Stimulated activated CD4-positive, alpha-beta T cell treated with anti-CD3 and anti-CD28 coated beads, Interleukin-15, amount 100 ng/mL, for 48 hours (primary cell): ENCODE measurements around the gene WFS1.

Experiments
- DNase-seq, 2 donors: peaks; one replicate each; pipeline ENCODE4 v3.0.0-alpha.2; 2020; ENCODE audit warnings: low read depth in 2 of 2

The WFS1 gene

DNA sequence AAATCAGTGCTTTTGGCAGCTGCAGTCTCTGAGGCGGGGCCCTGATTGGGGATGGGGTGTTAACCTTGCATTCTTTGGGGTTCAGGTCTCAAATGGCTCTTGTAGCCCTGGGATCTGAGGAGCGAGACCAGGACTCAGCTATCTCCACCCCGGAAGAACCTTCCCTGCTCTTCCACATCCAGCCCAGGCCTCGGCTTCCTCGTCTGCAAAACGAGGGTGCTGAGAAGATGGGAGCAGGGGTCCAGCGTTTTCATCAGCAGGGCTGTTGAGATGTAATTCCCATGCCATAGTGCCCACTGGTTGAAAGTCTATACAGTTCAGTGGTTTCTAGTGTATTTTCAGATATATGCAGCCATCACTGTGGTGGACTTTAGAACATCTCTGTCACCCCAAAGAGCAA, 34.6 kb upstream of the WFS1 start:
- DNase-seq, result no peak

DNA sequence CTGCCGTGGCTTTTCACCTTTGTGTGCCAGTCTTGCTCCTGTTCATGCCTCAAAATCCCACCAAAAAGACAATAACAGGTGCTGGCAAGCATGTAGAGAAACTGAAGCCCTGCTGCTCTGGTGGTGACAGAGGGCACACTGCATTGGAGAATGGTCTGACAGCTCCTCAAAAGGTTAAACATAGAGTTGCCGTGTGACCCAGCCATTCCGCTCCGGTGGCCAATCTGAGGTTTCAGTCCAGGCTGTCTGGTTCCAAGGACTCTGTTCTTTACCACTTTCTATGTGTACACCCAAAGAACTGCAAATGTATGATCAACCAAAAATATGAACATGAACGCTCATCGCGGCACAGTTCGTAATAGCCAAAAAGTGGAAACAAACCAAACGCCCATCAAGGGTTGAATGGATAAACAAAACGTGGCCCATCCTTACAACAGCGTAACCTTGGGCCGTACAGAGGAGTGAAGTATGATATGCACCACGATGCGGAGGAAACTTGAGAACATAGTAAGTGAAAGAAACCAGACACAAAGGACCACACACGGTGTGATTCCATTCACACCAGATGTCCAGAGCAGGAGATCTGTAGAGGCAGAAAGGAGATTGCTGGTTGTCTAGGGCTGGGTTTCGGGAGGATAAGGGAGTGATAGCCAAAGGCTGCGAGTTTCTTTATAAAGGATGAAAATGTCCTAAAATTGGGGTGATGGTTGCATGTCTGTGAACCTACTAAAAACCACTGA, 33.6 kb upstream of the WFS1 start:
- no peak for DNase-seq

DNA sequence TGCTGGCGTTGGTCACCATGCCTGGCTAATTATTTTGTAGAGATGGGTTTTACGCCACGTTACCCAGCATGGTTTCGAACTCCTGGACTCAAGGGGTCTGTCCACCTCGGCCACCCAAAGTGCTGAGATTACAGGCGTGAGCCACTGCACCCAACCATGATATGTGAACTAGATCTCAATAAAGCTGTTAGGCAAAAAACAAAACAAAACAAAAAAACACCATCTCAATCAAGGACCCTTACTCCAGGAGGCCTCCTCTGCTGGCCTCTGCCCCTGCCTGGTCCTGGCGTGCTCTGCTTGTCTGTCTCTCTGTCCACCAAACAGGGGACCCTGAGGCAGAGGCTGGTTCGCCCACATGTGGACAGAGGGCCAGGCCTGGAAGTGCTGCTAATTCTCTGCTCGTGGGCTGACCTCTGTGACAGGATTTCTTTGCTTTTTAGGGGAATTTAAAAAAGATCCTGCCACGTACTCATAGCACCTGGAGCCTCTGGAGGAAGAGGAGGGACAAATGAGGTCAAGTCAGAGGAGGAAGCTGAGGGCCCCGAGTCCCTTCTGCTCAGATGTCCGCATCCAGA, 32.7 kb upstream of the WFS1 start:
- DNase-seq, result no peak

DNA sequence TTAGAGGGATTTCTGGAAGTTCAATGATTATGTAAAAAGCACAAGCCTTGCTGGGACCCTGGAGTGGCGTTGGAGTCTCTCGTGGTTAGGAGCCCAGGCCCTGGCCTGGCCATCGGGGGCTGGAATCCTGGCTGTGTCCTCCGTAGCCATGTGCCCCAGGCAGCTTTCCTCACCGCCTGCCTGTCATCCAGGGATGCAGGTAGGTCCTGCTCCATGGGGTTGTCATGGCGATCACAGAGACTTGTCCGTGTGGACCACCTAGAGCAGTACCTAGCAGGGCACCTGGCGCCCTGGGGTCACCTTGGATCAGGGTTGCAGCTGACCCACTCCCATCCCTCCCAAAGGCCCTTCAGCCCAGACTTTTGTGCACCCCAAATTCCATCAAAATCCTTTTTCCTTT, 30.2 kb upstream of the WFS1 start:
- DNase-seq, result no peak

DNA sequence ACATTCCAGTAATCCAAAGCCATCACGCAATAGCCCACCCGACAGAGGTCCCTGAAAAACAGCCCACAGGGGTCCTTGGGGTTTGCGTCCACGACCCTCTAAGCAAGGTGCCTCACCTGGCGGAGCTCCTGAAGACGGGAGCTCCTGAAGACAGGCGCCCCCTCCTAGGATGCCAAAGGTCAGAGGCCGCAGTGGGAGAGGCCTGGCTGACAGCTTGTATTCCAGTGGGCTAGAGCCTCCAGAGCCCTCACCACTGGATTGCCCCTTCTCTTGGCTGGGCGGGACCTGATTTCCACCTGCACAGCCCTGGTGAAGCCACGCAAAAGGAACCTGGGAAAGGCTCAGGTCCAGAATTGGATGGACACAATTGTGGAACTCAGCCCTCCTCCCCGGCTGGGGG, 29.7 kb upstream of the WFS1 start:
- DNase-seq, result no peak

DNA sequence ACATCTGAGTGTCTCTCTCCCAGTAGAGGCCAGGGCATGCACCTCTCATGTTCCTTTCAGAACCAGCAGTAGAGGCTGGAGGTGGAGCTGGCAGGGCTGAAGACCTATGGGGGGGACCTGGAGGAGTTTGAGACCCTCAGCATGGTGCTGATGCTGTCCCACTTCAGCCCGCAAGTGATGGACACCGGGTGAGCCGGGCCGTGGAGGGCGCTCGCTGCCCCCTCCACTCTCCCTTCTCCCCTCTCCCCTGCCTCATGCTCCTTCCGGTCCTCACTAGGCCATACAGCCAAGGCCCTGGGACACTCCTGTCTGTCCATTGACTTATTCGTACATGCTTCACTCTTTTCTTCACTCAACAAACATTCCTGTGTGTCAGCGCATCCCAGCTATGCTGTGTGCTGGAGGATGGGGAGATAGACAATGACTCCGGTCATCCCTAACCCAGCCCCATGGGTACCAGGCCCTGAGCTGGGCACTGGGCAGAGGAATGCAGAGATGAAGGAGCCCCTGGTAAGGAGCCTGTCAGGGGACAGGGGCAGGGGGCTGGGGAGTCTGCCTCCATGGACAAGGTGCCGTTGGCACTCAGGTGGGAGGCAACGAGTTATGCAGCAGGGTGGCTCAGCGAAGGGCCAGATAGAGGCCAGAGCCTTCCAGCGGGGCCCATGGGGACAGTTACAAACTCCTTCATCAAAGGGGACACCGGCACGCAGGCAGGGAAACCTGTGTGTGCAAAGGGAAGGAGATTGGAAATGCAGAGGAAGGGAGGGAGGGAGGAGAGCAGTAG, 28.4 kb upstream of the WFS1 start:
- no peak for DNase-seq

DNA sequence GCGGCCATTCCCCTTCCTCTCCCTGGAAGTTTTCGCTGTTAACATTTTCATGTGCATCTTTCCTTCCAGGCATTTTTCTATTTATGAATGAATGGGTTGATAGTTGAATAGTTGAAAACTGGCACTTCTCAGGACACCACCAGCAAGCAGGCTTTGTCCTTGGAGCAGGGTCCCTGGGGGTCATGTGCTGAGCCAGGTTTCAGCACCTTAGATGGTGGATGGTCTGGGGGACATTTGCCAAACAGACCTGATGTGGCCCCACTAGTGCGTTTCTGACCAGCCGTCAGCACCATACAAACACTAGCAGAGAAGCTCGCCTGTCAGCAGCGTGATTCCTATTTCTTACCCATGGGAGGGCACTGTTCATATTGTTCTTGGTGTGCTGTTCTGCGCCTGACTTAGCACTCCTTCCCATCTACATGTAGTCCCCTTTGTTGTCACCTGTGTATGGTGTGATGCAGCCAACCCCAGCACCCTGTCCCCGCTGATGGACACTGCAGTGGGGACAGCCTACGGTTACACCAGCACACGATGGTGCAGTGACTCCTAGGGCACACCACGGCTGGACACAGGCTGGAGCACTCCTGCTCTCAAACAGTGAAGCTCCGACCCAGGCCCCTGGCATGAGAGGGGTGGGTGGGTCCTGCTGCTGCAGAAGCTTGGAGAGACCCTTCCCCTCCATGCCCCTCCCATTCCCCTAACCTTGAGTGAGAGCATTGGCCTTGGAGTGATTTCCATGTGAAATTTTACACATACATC, 27.2 kb upstream of the WFS1 start:
- no peak for DNase-seq

DNA sequence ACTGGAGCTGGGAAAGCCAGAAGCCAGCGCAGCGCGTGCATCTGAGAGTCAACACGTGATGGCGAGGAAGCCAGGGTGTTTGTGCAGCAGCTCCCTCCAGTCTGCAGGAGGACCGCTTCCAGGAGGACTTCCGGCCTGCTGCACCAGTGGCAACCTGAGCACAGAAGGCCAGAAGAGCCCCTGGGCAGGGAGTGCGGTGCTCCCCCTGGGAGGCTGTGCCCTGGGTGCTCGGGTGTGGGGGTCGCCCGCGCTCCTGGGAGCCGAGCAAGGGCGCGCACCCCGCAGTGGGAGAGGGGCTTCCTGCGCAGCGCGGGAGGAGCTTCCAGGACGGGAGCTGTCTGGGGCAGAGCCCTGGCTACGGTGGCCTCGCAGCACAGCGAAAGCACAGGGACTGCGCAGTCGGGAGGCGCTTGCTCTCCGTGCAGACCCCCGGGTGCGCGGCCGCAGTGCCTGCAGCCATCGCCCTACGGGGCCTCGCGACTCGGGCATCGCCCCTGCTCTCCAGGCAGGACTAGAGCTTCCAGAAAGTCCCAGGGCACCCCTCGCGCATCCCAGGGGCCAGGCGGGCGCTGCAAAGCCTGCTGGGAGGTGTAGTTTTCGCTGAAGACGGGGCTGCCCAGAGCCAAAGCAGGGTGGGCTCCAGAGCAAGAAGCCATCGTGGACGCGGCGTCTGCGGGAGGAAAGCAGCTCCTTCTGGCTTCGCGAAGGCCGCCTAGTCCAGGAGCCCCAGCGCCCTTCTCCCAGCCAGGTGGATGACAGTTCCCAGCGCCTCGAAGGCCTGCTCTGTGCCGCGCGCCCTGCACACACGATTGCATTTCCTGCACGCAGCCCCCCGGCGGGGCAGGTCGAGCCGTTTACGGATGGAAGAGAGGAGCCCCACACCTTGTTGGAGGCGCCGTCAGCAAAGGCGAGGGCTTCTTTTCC, 24.1 kb upstream of the WFS1 start:
- DNase-seq, result no peak

DNA sequence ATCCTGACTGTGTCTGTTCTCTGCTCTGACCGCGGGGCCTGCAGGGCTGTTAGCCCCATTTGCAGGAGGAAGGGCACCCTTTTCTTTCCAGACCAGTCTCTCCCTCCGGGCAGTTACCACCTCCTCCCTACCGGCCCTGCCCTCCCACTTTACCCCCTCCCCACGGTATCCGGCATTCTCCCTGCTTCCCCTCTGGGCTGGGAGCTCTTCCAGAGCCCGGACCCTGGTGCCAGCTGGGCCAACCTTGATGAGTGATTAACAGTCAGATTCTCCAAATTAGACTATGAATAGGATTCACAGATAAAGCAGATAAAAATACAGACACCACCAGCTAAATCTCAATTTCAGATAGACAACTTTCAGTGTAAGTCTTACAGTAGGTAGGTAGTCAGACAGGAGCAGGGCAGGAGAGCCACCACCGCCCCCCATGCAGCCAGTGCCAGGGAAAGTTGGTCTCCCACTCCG, 23.4 kb upstream of the WFS1 start:
- DNase-seq, result no peak

DNA sequence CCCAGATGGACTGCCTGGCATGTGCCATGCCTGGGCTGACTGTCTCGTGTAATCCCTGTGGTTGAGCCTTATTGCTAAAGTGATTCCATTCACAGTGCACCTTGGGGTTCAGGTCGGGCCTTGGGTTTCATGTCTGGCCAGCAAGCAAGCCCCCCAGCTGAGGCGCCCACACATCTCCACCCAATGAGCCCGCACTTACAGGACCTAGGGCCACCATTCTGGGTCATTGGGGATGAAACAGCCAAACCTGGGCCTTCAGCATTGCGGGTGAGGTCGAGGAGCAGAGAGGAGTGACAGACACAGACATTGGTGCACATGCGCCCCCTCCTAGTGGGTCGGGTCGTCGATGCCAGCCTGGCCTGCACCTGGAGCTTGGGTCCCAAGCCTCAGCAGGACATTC, 21.3 kb upstream of the WFS1 start:
- DNase-seq, result no peak

DNA sequence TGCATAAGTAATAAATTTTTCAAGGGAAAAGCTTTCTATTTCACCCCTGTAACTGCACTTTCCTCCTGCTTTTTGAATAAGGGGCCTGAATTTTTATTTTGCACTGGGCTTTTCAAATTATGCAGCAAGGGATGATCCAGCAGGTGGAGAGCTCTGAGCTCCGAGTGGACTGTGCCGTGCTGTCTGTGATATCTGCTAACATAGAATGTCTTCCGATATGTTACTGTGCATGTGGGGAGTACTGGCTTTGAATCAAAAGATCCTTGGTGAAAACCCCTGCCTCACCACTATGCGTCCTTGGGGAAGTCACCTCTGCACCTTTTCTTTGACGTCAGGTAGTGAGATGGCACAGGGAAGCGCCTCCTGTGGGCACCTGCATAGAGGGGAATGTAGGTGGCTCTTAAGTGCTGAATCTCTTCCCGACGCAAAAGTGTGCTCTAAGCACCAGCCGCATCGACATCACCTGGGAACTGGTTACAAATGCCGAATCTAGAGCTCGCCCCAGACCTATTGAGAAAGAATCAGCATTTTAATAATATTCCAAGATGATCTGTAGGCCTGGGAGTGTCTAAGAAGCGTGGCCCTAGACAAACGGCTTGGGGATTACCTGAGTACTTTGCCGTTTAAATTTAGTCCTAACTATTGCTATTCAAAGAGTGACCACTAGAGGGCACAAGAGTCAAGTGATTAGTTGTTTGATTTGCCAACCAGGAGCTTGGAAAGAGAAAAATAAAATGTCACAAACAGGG, 19.2 kb upstream of the WFS1 start:
- DNase-seq, result no peak

DNA sequence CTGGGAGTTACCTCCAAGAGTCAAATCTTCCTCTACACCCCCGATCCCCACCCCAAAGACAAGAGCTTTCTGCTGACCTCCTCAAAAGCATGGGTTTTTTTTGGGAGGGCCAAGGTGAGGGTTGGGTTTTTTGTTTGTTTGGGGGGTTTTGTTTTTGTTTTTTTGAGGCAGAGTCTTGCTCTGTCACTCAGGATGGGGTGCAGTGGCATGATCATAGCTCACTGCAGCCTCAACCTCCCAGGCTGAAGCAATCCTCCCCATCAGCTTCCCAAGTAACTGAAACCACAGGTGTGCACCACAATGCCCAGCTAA, 18.7 kb upstream of the WFS1 start:
- no peak for DNase-seq

DNA sequence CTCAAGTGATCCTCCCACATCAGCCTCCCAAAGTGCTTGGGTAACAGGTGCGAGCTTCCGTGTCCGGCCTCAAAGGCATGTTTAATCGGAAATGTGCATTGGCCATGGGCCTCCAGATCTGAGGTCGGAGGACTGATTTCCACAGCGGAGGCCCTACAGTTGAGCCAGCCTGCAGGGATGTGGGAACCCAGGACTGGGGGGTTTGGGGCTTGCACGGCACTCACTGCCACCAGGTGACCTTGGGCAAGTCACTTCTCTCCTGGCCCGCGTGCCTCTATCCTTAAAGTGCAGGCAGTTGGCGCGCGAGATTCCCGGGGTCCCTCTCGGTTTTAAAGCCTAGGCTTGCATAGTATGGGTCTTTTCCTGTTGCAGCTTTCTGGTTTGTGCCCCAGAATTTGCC, 18.3 kb upstream of the WFS1 start:
- no peak for DNase-seq

DNA sequence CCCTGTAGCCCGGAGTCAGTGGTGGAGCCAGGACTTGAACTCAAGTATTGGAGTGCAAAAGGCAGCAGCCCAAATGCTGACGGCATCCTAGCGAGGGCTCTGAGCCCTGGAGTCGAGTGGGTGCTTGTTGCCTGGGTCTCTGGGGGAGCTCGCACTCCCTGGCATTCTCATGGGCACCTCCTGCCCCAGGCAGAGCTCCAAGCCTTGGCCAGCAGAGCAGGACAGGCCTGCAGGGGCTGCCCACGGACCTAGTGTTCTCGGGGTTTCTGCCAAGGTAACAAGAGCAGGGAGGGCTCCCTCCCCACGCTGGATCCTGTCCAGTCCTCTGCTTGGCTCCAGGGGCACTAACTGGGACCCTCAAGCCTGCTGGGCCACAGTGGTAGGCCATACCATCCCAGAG, 17.6 kb upstream of the WFS1 start:
- DNase-seq, result no peak

DNA sequence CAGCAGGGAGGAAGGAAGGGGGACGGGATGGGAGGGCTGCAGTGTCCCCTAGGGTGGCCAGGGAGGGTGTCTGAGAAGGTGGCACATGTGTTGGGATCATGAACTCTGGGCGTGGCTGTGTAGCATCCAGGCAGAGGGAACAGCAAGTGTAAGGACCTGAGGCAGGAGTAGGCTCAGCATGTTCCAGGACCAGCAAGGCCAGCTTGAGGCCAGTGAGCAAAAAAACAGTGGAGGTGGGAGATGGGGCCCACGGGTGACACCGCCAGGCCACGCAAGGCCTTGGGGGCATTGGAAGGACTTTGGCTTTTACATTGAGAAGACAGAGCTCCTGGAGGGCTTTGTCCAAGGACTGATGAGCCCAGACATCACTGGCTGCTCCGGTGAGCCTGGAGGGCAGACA, 16.5 kb upstream of the WFS1 start:
- DNase-seq, result no peak

DNA sequence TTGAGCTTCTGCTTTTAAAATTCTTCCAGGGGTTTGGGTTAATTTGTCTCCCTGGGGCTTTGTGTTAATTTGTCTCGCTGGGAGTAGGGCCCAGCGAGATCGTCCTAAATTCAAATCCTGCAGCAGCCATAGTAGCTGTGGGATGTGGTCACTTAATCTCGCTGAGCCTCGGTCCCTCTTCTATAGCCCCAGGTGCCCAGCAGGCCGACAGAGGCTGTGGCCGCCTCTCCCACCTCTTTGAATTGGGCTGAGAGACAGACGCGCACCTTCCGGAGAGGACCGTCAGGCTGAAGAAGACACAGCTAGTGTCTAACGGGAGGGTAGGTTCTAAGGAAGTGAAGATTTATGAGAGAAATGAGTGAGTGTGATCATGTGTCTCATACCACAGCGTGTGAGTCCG, 15.7 kb upstream of the WFS1 start:
- no peak for DNase-seq

DNA sequence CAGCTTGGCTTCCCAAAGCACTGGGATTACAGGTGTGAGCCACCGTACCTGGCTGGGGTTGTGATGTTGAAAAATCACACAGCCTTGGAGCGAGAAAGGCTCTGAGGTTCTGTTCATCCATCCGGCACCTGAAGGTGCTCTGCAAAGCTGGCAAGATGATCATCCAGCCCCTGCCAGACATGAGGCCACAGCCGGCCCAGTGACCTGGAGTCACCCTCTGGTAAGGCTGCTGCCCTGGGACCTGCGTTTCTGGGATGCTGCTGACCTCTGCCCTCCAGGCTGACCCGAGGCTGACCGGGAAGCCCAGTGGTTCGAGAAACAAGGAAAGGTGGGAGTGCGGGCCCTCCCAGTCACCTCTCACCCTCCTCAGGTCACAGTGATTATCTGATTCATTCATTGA, 13.5 kb upstream of the WFS1 start:
- DNase-seq, result no peak

DNA sequence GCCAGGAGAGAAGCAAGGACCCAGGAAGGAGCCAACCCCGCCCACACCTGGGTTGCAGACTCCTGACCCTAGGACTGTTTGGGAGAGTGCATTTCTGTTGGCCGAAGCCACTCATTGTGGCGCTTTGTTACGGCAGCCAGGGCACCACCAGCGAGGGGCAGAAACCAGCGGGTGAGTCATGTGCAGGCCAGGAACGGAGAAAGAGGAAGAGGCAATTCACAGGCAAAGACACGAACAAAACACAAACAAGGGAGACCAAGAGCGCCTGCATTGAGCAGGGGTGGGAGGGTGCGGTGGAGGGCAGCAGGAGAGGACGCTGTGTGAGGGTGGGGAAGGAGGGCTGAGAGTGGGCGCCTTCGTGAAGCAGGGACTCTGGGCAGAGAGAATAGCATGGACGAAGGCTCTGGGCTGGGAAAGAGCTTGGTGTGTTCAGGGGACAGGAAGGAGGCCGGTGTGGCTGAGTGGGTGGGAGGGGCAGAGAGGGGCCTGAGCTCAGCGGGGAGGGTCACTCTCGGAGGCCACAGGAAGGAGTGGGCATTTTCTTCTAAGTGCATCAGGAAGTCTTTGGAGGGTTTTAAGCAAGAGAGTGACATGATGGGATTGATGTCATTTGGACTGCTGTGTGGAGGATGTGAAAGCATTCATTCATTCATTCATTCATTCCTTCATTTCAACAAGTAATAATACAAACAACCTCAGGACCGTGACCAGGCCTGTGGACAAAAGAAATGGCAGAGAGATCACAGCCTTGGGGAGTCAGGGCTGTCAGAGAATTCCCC, 12.2 kb upstream of the WFS1 start:
- DNase-seq, result no peak

DNA sequence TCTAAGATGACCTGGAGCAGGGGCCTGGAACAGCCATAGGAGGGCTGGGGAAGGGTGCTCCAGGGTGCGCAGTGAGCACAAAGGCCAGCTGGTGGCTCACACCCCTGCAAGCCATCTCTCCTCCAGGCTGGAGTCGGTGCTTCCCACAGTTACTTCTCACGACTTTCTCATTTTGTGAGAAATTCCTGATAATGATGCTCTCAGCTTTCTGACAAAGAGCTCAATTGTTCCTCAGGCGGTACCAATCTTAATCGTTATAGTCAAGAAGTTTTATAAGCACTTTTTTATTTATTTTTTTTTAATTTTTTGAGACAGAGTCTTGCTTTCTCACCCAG, 11.7 kb upstream of the WFS1 start:
- no peak for DNase-seq

DNA sequence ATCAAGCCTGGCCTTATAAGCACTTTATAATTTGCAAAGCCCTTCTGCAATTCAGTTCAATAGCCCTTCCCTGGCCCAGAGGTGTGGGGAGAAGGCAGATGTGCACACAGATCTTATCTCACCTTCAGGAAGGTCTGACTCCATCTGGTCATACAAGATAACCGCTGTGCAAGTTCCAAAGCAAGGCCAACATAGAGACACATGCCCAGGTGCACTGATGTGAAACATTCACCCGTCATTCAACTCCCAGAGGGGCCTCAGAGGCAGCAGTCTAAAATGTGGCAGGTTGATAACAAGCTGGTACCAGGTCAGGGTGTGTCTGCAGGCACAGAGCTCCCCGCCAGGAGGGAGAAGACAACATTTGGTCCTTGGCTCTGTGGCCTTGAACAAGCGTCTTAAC, 10.9 kb upstream of the WFS1 start:
- no peak for DNase-seq
